CD4-positive, CD25-positive, alpha-beta regulatory T cell (primary cell): ENCODE results near the gene PGK1. TPM values are rescaled to one million over a fixed set of nuclear protein-coding genes. Genes with fewer than 3 reads are reported as not detected.
A peak's percentile ranks its signal among the peaks of the same experiment; 100 is the strongest.
"Not testable (repeated sequence)": the region's sequence is repeated elsewhere in the genome, so short reads cannot be mapped to it uniquely, and the experiment has no call there.

Experiments
- ATAC-seq, 2 donors: fragments of 150-1000 bp; cut with Tn5 transposase; one replicate each; pipeline ENCODE4 v1.10.0; 2021; ENCODE audit warnings: low read depth in 2 of 2, moderate number of reproducible peaks in 2 of 2, moderate library complexity in 1 of 2
- DNase-seq, 3 donors: peaks; one replicate each; pipeline versions ENCODE4 v3.0.0 to v3.0.0-alpha.2; 2012 to 2022; ENCODE audit warnings: mixed read lengths in 1 of 3
- H3K27ac ChIP-seq: one replicate; pipeline ENCODE4 v1.7.0; 2013; ENCODE audit warnings: mild to moderate bottlenecking, low read length; ENCODE audit not compliant: insufficient read depth, poor library complexity, severe bottlenecking
- H3K27me3 ChIP-seq: one replicate; pipeline ENCODE4 v1.7.0; 2013; ENCODE audit warnings: low read length; ENCODE audit not compliant: control insufficient read depth, insufficient read depth
- H3K36me3 ChIP-seq: one replicate; pipeline ENCODE4 v1.7.0; 2013; ENCODE audit warnings: mild to moderate bottlenecking, low read length, moderate library complexity; ENCODE audit not compliant: control insufficient read depth, insufficient read depth
- H3K4me1 ChIP-seq: 2 replicates; pipeline ENCODE4 v1.7.0; 2013; ENCODE audit warnings: mild to moderate bottlenecking, low read length; ENCODE audit not compliant: insufficient read depth, control insufficient read depth, poor library complexity, severe bottlenecking
- H3K4me3 ChIP-seq: one replicate; pipeline ENCODE4 v1.7.0; 2013; ENCODE audit warnings: low read depth, mild to moderate bottlenecking, low read length, moderate library complexity
- H3K9me3 ChIP-seq, 2 experiments: 1 replicate in 1 of 2; 2 replicates in 1 of 2; pipeline ENCODE4 v1.7.0; 2013; ENCODE audit warnings: low read length in 2 of 2, mild to moderate bottlenecking in 1 of 2, moderate library complexity in 1 of 2; ENCODE audit not compliant: control insufficient read depth in 2 of 2
- H3K27ac Mint-ChIP-seq, 3 donors: one replicate each; pipeline ENCODE4 v1.8.0; 2020 to 2022; ENCODE audit warnings: mild to moderate bottlenecking in 3 of 3, mixed read lengths in 3 of 3, moderate library complexity in 2 of 3
- H3K27me3 Mint-ChIP-seq: one replicate; pipeline ENCODE4 v1.8.0; 2022; ENCODE audit warnings: mild to moderate bottlenecking, mixed read lengths
- H3K36me3 Mint-ChIP-seq: one replicate; pipeline ENCODE4 v1.8.0; 2020; ENCODE audit warnings: mixed read lengths
- H3K4me1 Mint-ChIP-seq, 4 donors: one replicate each; pipeline ENCODE4 v1.8.0; 2020 to 2022; ENCODE audit warnings: mixed read lengths in 4 of 4, mild to moderate bottlenecking in 1 of 4
- H3K4me3 Mint-ChIP-seq, 4 donors: one replicate each; pipeline ENCODE4 v1.8.0; 2020 to 2022; ENCODE audit warnings: mild to moderate bottlenecking in 4 of 4, mixed read lengths in 4 of 4, moderate library complexity in 3 of 4
- H3K9me3 Mint-ChIP-seq, 7 donors: one replicate each; pipeline ENCODE4 v1.8.0; 2020 to 2022; ENCODE audit warnings: mixed read lengths in 7 of 7, mild to moderate bottlenecking in 3 of 7, moderate library complexity in 2 of 7
- polyA plus RNA-seq, 4 donors: library from polyadenylated mRNA; unstranded; fragments of 300-500 nt; fragmentation: Illumina TruSeq; gene quantifications; one replicate each; pipeline ENCODE4 v1.2.3, GENCODE V29; 2021
- total RNA-seq: library from RNA; stranded (reverse); gene quantifications from one replicate; pipeline ENCODE4 v1.2.3, GENCODE V29; 2022

The PGK1 gene
- 254 TPM for total RNA-seq
- 100 to 1,000 TPM; 422 to 490 (median 457) TPM for polyA plus RNA-seq

DNA sequence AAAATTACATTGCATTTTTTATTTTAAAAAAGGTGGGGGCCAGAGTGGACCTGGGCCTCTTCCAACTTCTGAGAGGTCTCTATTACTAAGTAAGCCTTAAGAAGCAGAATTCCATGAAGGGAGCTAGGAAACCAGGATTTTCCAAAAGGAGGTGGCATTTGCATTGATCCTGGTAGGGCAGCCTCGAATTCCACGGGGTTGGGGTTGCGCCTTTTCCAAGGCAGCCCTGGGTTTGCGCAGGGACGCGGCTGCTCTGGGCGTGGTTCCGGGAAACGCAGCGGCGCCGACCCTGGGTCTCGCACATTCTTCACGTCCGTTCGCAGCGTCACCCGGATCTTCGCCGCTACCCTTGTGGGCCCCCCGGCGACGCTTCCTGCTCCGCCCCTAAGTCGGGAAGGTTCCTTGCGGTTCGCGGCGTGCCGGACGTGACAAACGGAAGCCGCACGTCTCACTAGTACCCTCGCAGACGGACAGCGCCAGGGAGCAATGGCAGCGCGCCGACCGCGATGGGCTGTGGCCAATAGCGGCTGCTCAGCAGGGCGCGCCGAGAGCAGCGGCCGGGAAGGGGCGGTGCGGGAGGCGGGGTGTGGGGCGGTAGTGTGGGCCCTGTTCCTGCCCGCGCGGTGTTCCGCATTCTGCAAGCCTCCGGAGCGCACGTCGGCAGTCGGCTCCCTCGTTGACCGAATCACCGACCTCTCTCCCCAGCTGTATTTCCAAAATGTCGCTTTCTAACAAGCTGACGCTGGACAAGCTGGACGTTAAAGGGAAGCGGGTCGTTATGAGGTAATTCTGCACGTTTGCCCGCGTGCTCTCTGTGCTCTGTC, at the start of gene PGK1:
PGK1 (plus strand) TSS at position 626 of the 824 bp plus-strand sequence; CDS start at position 719, 93 bp downstream.
- peak within 1 kb of the TSS; percentile 93 for H3K27ac ChIP-seq
- H3K9me3 ChIP-seq = no peaks in the 10 kb centered on the region
- ATAC-seq (peak; percentile 97), DNase-seq (peak; percentile 90 to 97 (median 93))
- Mint-ChIP-seq H3K27me3 (no peaks in the 10 kb centered on the region), H3K4me3 (peak within 1 kb of the TSS; percentile 92 to 97 (median 93)), H3K4me1 (peaks cover 19 to 52% (median 36%) of the 10 kb centered on the region in 4 donors), H3K27ac (peak within 1 kb of the TSS; percentile 76 to 93 (median 93)), H3K9me3 (no peaks in the 10 kb centered on the region), H3K36me3 (no peaks in the 10 kb centered on the region)
- peaks cover 40% of the 10 kb centered on the region for H3K4me1 ChIP-seq
- H3K27me3 ChIP-seq = no peaks in the 10 kb centered on the region
- no peaks in the 10 kb centered on the region for H3K36me3 ChIP-seq
- peak within 1 kb of the TSS; percentile 94 for H3K4me3 ChIP-seq

DNA sequence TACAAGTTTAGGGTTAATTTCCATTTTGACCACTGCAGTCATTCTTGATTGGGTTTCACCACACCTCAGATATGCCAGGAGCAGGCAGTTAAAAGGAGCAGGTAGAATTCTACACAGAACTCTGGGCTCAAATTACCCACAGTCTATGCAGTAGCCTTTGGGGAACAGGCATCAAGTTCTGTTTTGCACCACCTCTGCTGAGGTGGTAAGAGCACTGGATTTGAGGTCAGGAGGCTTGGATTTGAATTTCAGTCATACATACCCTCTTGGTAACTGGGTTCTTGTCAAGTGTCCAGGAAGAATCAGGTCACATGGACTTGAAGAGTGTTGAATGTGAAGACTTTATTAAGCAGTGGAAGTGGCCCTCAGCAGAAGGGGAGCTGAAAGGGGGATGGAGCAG, 40.4 kb upstream of the PGK1 start:
- DNase-seq (no peak), ATAC-seq (no peak)
- Mint-ChIP-seq H3K27ac (no peak overlapping the region), H3K27me3 (no peaks in the 10 kb centered on the region), H3K4me3 (no peak overlapping the region), H3K36me3 (no peaks in the 10 kb centered on the region), H3K4me1 (peaks cover 0 to 5% (median 0%) of the 10 kb centered on the region in 4 donors), H3K9me3 (peaks cover 0 to 3% (median 0%) of the 10 kb centered on the region in 7 donors)
- no peaks in the 10 kb centered on the region for H3K27me3 ChIP-seq
- H3K4me3 ChIP-seq = no peak overlapping the region
- no peaks in the 10 kb centered on the region for H3K9me3 ChIP-seq
- H3K27ac ChIP-seq = no peak overlapping the region
- H3K36me3 ChIP-seq = no peaks in the 10 kb centered on the region
- H3K4me1 ChIP-seq = no peaks in the 10 kb centered on the region

DNA sequence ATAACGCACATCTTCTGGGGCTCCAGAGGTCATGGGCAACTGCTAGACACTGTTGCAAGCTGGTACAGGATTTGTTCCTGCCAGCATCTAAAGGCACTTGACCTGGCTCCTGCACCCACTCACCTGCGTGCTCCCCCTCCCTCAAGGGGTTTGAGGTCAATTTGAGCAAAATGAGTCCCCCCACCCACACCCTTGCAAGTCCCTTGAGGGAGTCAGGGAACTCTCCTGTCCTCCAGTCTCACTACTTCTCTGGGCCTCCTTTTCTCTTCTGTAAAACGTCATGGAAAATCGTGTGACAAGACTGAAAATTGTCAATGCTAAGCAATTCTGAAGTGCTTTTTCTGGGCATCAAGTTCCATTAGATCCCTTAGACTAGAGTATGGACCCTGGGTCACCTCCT, 39.9 kb upstream of the PGK1 start:
- Mint-ChIP-seq H3K4me1 (peaks cover 0 to 5% (median 0%) of the 10 kb centered on the region in 4 donors), H3K9me3 (peaks cover 0 to 7% (median 0%) of the 10 kb centered on the region in 7 donors), H3K27me3 (no peaks in the 10 kb centered on the region), H3K36me3 (no peaks in the 10 kb centered on the region), H3K27ac (no peak overlapping the region), H3K4me3 (no peak overlapping the region)
- Histone ChIP-seq H3K36me3 (no peaks in the 10 kb centered on the region), H3K9me3 (no peaks in the 10 kb centered on the region), H3K27ac (no peak overlapping the region), H3K27me3 (no peaks in the 10 kb centered on the region), H3K4me1 (no peaks in the 10 kb centered on the region), H3K4me3 (no peak overlapping the region)
- ATAC-seq = no peak
- DNase-seq = no peak

DNA sequence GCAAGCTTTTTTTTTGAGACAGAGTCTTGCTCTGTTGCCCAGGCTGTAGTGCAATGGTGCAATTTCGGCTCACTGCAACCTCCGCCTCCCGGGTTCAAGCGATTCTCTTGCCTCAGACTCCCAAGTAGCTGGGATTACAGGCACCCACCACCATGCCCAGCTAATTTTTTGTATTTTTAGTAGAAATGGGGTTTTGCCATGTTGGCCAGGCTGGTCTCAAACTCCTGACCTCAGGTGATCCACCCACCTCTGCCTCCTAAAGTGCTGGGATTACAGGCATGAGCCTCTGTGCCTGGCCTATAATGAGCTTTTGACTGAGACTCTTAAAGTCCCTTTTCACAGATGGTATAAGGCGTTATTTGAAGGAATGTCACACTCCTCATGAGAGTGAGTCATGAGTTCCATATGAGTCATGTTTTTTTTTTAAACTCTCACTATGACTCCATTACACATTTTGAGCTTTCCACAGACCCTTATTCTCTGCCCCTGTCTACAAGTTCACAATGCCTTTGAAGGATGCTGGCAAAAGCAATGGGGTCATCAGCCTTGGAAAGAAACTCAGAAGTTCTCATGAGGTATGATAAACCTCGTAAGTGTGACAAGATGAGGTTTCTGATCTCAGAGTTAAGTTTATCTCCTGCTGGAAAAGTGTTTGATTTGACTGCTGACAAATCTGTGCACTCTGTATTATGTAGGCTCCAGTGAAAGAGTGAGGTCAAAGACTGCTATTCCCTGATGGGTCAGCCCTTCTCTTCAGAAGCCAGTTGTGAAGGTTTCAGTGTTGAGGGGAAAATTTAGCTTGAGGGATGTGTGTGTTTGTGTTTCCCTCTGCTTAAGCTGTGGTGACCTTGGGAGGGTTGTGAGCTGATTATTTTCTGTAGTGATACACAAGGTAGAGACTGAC, 39.1 kb upstream of the PGK1 start:
- not testable (repeated sequence) for H3K27me3 Mint-ChIP-seq, H3K36me3 ChIP-seq, H3K27me3 ChIP-seq, H3K4me1 ChIP-seq, H3K9me3 Mint-ChIP-seq, H3K27ac ChIP-seq, H3K4me1 Mint-ChIP-seq, H3K36me3 Mint-ChIP-seq, H3K4me3 ChIP-seq, H3K9me3 ChIP-seq, H3K4me3 Mint-ChIP-seq
- DNase-seq (peak in 1 of 3 donors; percentile 25), ATAC-seq (peak in 1 of 2 donors; percentile 12)
- peak overlapping the region in 2 of 3 donors; percentile 18 to 32 for H3K27ac Mint-ChIP-seq

DNA sequence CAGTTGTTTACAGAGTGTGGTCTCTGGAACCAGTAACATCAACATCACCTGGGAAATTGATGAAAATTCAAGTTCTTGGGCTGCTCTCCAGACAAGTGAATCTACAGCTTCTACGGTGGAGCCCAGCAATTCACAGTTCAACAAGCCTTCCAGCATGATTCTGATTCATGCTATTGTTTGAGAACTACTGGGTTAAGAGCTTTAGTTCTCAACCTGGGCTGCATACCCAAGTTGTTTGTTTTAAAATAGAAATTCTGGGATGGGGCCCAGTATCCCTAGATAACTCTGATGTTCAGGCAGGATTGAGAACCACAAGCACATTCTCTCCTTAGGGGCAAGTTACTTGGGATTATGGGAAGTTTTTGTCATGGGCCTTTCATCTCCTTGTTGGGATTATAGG, 37.9 kb upstream of the PGK1 start:
- no peak overlapping the region for H3K27ac Mint-ChIP-seq
- H3K9me3 Mint-ChIP-seq = peaks cover 0 to 7% (median 0%) of the 10 kb centered on the region in 7 donors
- H3K36me3 Mint-ChIP-seq = no peaks in the 10 kb centered on the region

DNA sequence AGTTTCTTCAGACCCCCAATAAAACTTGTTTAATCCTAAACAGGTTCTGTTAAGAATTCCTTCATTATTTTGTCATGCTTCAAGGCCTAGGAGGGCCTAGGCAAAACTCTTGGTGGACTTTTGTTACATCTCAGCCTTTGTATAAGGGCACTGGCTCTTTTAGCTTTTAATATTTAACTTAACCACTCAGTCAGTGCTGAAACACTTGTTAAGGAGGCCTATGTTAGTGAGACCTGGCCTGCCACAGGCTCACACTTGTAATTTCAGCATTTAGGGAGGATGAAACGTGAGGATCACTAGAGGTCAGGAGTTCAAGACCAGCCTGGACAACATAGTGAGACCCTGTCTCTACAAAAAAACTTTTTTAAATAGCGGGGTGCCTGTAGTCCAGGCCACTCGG, 32.7 kb upstream of the PGK1 start:
- H3K9me3 Mint-ChIP-seq = peaks cover 0 to 16% (median 2%) of the 10 kb centered on the region in 7 donors
- ATAC-seq (no peak), DNase-seq (no peak)
- Histone ChIP-seq H3K27me3 (no peaks in the 10 kb centered on the region), H3K9me3 (no peaks in the 10 kb centered on the region), H3K4me3 (no peak overlapping the region), H3K27ac (no peak overlapping the region), H3K36me3 (no peaks in the 10 kb centered on the region), H3K4me1 (no peaks in the 10 kb centered on the region)
- no peaks in the 10 kb centered on the region for H3K27me3 Mint-ChIP-seq
- H3K4me1 Mint-ChIP-seq = peaks cover 0 to 2% (median 0%) of the 10 kb centered on the region in 4 donors
- peaks cover 6% of the 10 kb centered on the region for H3K36me3 Mint-ChIP-seq
- peak overlapping the region in 1 of 3 donors; percentile 24 for H3K27ac Mint-ChIP-seq
- no peak overlapping the region for H3K4me3 Mint-ChIP-seq

More for the DNA sequence above, 37.9 kb upstream of the PGK1 start:
- H3K27ac ChIP-seq = no peak overlapping the region
- Mint-ChIP-seq H3K27me3 (no peaks in the 10 kb centered on the region), H3K4me1 (peaks cover 0 to 5% (median 0%) of the 10 kb centered on the region in 4 donors), H3K4me3 (no peak overlapping the region)
- H3K4me3 ChIP-seq = no peak overlapping the region
- no peaks in the 10 kb centered on the region for H3K4me1 ChIP-seq
- H3K9me3 ChIP-seq = no peaks in the 10 kb centered on the region
- no peaks in the 10 kb centered on the region for H3K27me3 ChIP-seq
- DNase-seq (no peak), ATAC-seq (no peak)
- no peaks in the 10 kb centered on the region for H3K36me3 ChIP-seq

DNA sequence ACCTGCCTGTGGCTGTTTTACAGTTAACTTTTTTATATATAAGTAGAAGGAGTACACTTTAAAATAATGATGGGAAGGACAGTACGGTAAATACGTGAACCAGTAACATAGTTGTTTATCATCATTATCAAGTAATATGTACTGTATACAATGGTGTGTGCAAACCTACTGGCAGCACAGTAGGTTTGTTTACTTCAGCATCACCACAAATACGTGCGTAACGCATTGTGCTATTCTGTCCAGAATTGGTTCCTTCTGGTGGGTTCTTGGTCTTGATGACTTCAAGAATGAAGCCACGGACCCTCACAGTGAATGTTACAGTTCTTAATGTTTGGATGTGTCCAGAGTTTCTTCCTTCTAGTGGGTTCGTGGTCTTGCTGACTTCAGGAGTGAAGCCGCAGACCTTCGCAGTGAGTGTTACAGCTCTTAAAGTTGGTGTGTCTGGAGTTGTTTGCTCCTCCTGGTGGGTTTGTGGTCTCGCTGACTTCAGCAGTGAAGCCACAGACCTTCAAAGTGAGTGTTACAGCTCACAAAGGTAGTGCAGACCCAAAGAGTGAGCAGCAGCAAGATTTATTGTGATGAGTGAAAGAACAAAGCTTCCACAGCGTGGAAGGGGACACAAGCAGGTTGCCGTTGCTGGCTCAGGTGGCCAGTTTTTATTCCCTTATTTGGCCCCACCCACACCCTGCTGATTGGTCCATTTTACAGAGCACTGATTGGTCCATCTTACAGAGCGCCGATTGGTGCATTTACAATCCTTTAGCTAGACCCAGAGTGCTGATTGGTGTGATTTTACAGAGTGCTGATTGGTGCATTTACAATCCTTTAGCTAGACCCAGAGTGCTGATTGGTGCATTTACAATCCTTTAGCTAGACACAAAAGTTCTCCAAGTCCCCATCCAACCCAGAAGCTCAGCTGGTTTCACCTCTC, 30.6 kb upstream of the PGK1 start:
- not testable (repeated sequence) for H3K27me3 ChIP-seq, H3K36me3 ChIP-seq, H3K27ac ChIP-seq, DNase-seq, H3K4me1 Mint-ChIP-seq, H3K4me1 ChIP-seq, H3K9me3 ChIP-seq, H3K4me3 Mint-ChIP-seq, H3K4me3 ChIP-seq, H3K27ac Mint-ChIP-seq, H3K36me3 Mint-ChIP-seq, ATAC-seq, H3K27me3 Mint-ChIP-seq
- H3K9me3 Mint-ChIP-seq = peaks cover 0 to 21% (median 4%) of the 10 kb centered on the region in 7 donors
